Brain microvascular endothelial cell (primary cell): ENCODE results near the gene REV1.
"Not testable (repeated sequence)": the region's sequence is repeated elsewhere in the genome, so short reads cannot be mapped to it uniquely, and the experiment has no call there.

ENCODE experiments used
- DNase-seq: peaks from one replicate; pipeline ENCODE4 v3.0.0-alpha.2; 2020
- H3K27ac ChIP-seq: fragments of 250-450 bp; sonication (Bioruptor Pico); 2 replicates; pipeline ENCODE4 v1.5.1; 2020; ENCODE audit warnings: mild to moderate bottlenecking, moderate library complexity
- H3K27me3 ChIP-seq: fragments of 250-450 bp; sonication (Bioruptor Pico); replicated peaks from 2 replicates; pipeline ENCODE4 v1.5.1; 2020; ENCODE audit warnings: mild to moderate bottlenecking
- H3K36me3 ChIP-seq: fragments of 250-450 bp; sonication (Bioruptor Pico); replicated peaks from 2 replicates; pipeline ENCODE4 v1.5.1; 2020; ENCODE audit warnings: mild to moderate bottlenecking
- H3K4me3 ChIP-seq: 2 replicates; pipeline ENCODE4 v1.5.1; 2011; ENCODE audit warnings: low read depth, mild to moderate bottlenecking, control low read depth, low read length, moderate library complexity
- CTCF ChIP-seq: IDR thresholded peaks from 2 replicates; pipeline ENCODE4 v1.5.1; 2011; ENCODE audit warnings: low read depth, mild to moderate bottlenecking, moderate library complexity, low read length, control low read depth, inconsistent platforms; ENCODE audit errors: missing control alignments
- in situ Hi-C: cut with HindIII; loops from 2 replicates; pipeline ENCODE4 v1.10.0; 2017; ENCODE audit warnings: low sequenced_read_pairs, low pct_ligation_motif_present

REV1 gene

GRCh38 chr2:99365661-99366060, 124.2 kb downstream of the REV1 start:
- in situ Hi-C loops = no loop called here
- no peak overlapping the region for H3K4me3 ChIP-seq
- no peak overlapping the region for H3K27ac ChIP-seq
- no peaks in the 10 kb centered on the region for H3K27me3 ChIP-seq
- H3K36me3 ChIP-seq = peaks cover 35% of the 10 kb centered on the region
- TF ChIP-seq CTCF = no peak
- no peak for DNase-seq

GRCh38 chr2:99356853-99357252, 133.0 kb downstream of the REV1 start:
- TF ChIP-seq CTCF = no peak
- H3K4me3 ChIP-seq = no peak overlapping the region
- DNase-seq = no peak
- in situ Hi-C loops = no loop called here
- H3K27me3 ChIP-seq = no peaks in the 10 kb centered on the region
- no peak overlapping the region for H3K27ac ChIP-seq
- peaks cover 6% of the 10 kb centered on the region for H3K36me3 ChIP-seq

- H3K36me3 ChIP-seq, H3K27me3 ChIP-seq, H3K27ac ChIP-seq, H3K4me3 ChIP-seq, DNase-seq, in situ Hi-C loops: not testable (repeated sequence)
Measured at GRCh38 chr2:99354825-99355224, 135.0 kb downstream of the REV1 start.

- Histone ChIP-seq H3K4me3 (no peak overlapping the region), H3K36me3 (no peaks in the 10 kb centered on the region), H3K27ac (no peak overlapping the region), H3K27me3 (no peaks in the 10 kb centered on the region)
- in situ Hi-C loops = no loop called here
- TF ChIP-seq CTCF = no peak
- no peak for DNase-seq
Measured at GRCh38 chr2:99354070-99354469, 135.7 kb downstream of the REV1 start.
